Endothelial cell of umbilical vein (primary cell): ENCODE results near the gene CACNB4. TPM values are rescaled to one million over a fixed set of nuclear protein-coding genes. Genes with fewer than 3 reads are reported as not detected.

Experiments
- BruUV-seq: library from RNA; stranded (reverse); fragments of 400-500 nt; replicated peaks from 2 replicates; lab custom pipeline; 2021; lab: Mats Ljungman, UMichigan
- CTCF ChIA-PET: fragments of 300-600, 350-600 bp; sonication (Branson Sonifier 250); formaldehyde crosslinking; loops from one replicate; lab custom pipeline; 2021; ENCODE audit warnings: antibody characterized with exemption, inconsistent platforms; lab: Charles Lee
- POLR2A ChIA-PET: fragments of 300-600, 350-600 bp; sonication (Branson Sonifier 250); formaldehyde crosslinking; loops from one replicate; lab custom pipeline; 2021; ENCODE audit warnings: antibody characterized with exemption, inconsistent platforms; lab: Charles Lee
- DNase-seq: peaks from one replicate; pipeline ENCODE4 v3.0.0-alpha.2; 2011; ENCODE audit warnings: low read depth, low spot score
- FAIRE-seq: peaks from 2 replicates; lab custom pipeline; 2011; peaks lifted over from hg19 to GRCh38; lab: Jason Lieb, UNC
- H2AFZ ChIP-seq: 2 replicates; pipeline ENCODE4 v1.6.0; 2012; ENCODE audit warnings: low read depth, low read length, control low read depth, inconsistent platforms
- H3K27ac ChIP-seq: 2 replicates; pipeline ENCODE4 v1.5.1; 2011; ENCODE audit warnings: low read depth, mild to moderate bottlenecking, control low read depth, low read length, moderate library complexity; ENCODE audit not compliant: insufficient read depth
- H3K27me3 ChIP-seq, 2 experiments: 2 replicates each; pipeline versions ENCODE4 v1.6.0 to v1.6.1; 2011; ENCODE audit warnings: low read length in 2 of 2, mixed read lengths in 1 of 2; ENCODE audit not compliant: control insufficient read depth in 2 of 2, insufficient read depth in 2 of 2
- H3K36me3 ChIP-seq, 2 experiments: 2 replicates in 1 of 2; 3 replicates in 1 of 2; pipeline ENCODE4 v1.5.1; 2011; ENCODE audit warnings: low read length in 2 of 2, mild to moderate bottlenecking in 1 of 2, moderate library complexity in 1 of 2; ENCODE audit not compliant: control insufficient read depth in 2 of 2, insufficient read depth in 2 of 2; ENCODE audit errors: extremely low read depth in 1 of 2
- H3K4me1 ChIP-seq: 3 replicates; pipeline ENCODE4 v1.5.1; 2011; ENCODE audit warnings: mild to moderate bottlenecking, low read length; ENCODE audit not compliant: control insufficient read depth, insufficient read depth; ENCODE audit errors: extremely low read depth
- H3K4me2 ChIP-seq: 2 replicates; pipeline ENCODE4 v1.6.1; 2011; ENCODE audit warnings: low read length, control low read depth, mixed read lengths; ENCODE audit not compliant: insufficient read depth
- H3K4me3 ChIP-seq, 3 experiments: fragments of 200-600 bp in 1 of 3; sonication (generic), shearing (Covaris generic) in 1 of 3; replicated peaks in 1 of 3; 2 replicates each; pipeline ENCODE4 v1.5.1; 2011 to 2016; ENCODE audit warnings: control low read depth in 3 of 3, low read length in 3 of 3, mild to moderate bottlenecking in 2 of 3, inconsistent platforms in 1 of 3, low read depth in 1 of 3, moderate library complexity in 1 of 3; ENCODE audit not compliant: insufficient read depth in 1 of 3
- H3K79me2 ChIP-seq: 2 replicates; pipeline ENCODE4 v1.6.0; 2012; ENCODE audit warnings: low read length, inconsistent platforms; ENCODE audit not compliant: control insufficient read depth, insufficient read depth
- H3K9ac ChIP-seq: replicated peaks from 2 replicates; pipeline ENCODE3; 2011; ENCODE audit warnings: low read length, control low read depth; ENCODE audit not compliant: insufficient read depth; ENCODE audit errors: extremely low read depth
- H3K9me1 ChIP-seq: replicated peaks from 3 replicates; pipeline ENCODE4 v1.6.0; 2011; ENCODE audit warnings: mild to moderate bottlenecking, low read length; ENCODE audit not compliant: control insufficient read depth, insufficient read depth; ENCODE audit errors: extremely low read depth
- H3K9me3 ChIP-seq: replicated peaks from 2 replicates; pipeline ENCODE4 v1.5.1; 2012; ENCODE audit warnings: low read length, inconsistent platforms; ENCODE audit not compliant: control insufficient read depth, insufficient read depth
- H4K20me1 ChIP-seq: replicated peaks from 2 replicates; pipeline ENCODE3; 2011; ENCODE audit warnings: mild to moderate bottlenecking, low read length; ENCODE audit not compliant: control insufficient read depth, insufficient read depth; ENCODE audit errors: extremely low read depth
- EZH2 ChIP-seq: IDR thresholded peaks from 2 replicates; pipeline ENCODE4 v1.6.1; 2012; ENCODE audit warnings: borderline replicate concordance, low read depth, mild to moderate bottlenecking, moderate library complexity, low read length, inconsistent platforms; ENCODE audit not compliant: severe bottlenecking
- FOS ChIP-seq: IDR thresholded peaks from 2 replicates; pipeline ENCODE4 v1.6.1; 2011; ENCODE audit warnings: mild to moderate bottlenecking, low read length, moderate library complexity, borderline replicate concordance; ENCODE audit not compliant: insufficient read depth
- GATA2 ChIP-seq: IDR thresholded peaks from 2 replicates; pipeline ENCODE4 v1.7.0; 2011; ENCODE audit warnings: low read depth, mild to moderate bottlenecking, moderate library complexity, mixed read lengths, low read length; ENCODE audit not compliant: insufficient read length, insufficient read depth
- JUN ChIP-seq: IDR thresholded peaks from 2 replicates; pipeline ENCODE4 v1.6.1; 2011; ENCODE audit warnings: borderline replicate concordance, low read depth; ENCODE audit not compliant: insufficient read length, insufficient read depth
- MYC ChIP-seq: IDR thresholded peaks from one replicate; pipeline ENCODE4 v1.6.1; 2011; ENCODE audit warnings: mild to moderate bottlenecking, low read depth, low read length
- POLR2A ChIP-seq: IDR thresholded peaks from 2 replicates; pipeline ENCODE4 v1.6.1; 2012; ENCODE audit warnings: low read depth, mild to moderate bottlenecking, control low read depth, low read length
- POLR2AphosphoS5 ChIP-seq: IDR thresholded peaks from 2 replicates; pipeline ENCODE4 v1.6.1; 2012; ENCODE audit warnings: low read depth, mild to moderate bottlenecking, control low read depth, low read length, moderate library complexity; ENCODE audit not compliant: insufficient read depth
- dilution Hi-C: fragments of 300-500 bp; cut with MboI; formaldehyde crosslinking; loops from one replicate; pipeline ENCODE4 v1.15.0; 2019; ENCODE audit warnings: low sequenced_read_pairs; ENCODE audit not compliant: extremely low pct_ligation_motif_present
- intact Hi-C: fragments of 100-400 bp; cut with micrococcal nuclease; formaldehyde crosslinking; loops from one replicate; pipeline ENCODE4 v1.10.0; 2022
- polyA plus RNA-seq, 4 experiments: library from polyadenylated mRNA; depleted of rRNA in 3 of 4; stranded (reverse) in 3 of 4; unstranded in 1 of 4; fragments of >200 nt; gene quantifications; 2 replicates each; pipeline versions ENCODE4 v1.2.1 to v1.2.3, GENCODE V29; 2011 to 2012; ENCODE audit warnings: missing spikeins in 1 of 4
- total RNA-seq: library from RNA; stranded (reverse); gene quantifications from 2 replicates; pipeline ENCODE4 v1.2.3, GENCODE V29; 2021
- TF ChIP-seq, protein P1 (sequence below), 2 donors: IDR thresholded peaks; 1 replicate in 1 of 2; 2 replicates in 1 of 2; pipeline ENCODE4 v1.5.1; 2011; ENCODE audit warnings: low read length in 2 of 2, mild to moderate bottlenecking in 2 of 2, moderate library complexity in 2 of 2, control low read depth in 1 of 2, inconsistent platforms in 1 of 2, low read depth in 1 of 2; ENCODE audit not compliant: insufficient read depth in 1 of 2; ENCODE audit errors: extremely low read depth in 1 of 2
- TF ChIP-seq, protein P2 (sequence below): IDR thresholded peaks from 2 replicates; pipeline ENCODE4 v1.6.1; 2011; ENCODE audit not compliant: insufficient read depth, insufficient read length

The CACNB4 gene
- total and polyA plus RNA-seq, 2 donors (not counting 3 experiments of a cell fraction or from before 2014, with no cell fraction given), result 0.23 to 0.58 TPM

GRCh38 chr2:151808258-151809072 lies 290.4 kb downstream of the CACNB4 start:
- no peaks in the 10 kb centered on the region for H4K20me1 ChIP-seq
- no peaks in the 10 kb centered on the region for H3K27me3 ChIP-seq
- H3K4me3 ChIP-seq, result no peak overlapping the region
- intact Hi-C loops (loop anchor here (5.0 kb wide), 1 partner anchor 171 kb away; no protein-coding TSS in a partner anchor), dilution Hi-C loops (no loop called here)
- no peak overlapping the region for H2AFZ ChIP-seq
- H3K9me1 ChIP-seq, result no peaks in the 10 kb centered on the region
- DNase-seq (peak; percentile 26), FAIRE-seq (peak; percentile 60)
- no peak overlapping the region for H3K27ac ChIP-seq
- no peak overlapping the region for H3K4me2 ChIP-seq
- ChIA-PET CTCF (interaction anchor here (0.7 to 3.8 kb wide), 15 partner anchors 9 to 354 kb away, joined by 3 to 27 read pairs (median 3); partner anchors contain the start of gene ARL5A), POLR2A (no interaction called here)
- H3K79me2 ChIP-seq, result no peaks in the 10 kb centered on the region
- H3K36me3 ChIP-seq, result peaks cover 9 to 20% of the 10 kb centered on the region in 2 experiments
- BruUV-seq, result no TSS peak
- peaks cover 5% of the 10 kb centered on the region for H3K4me1 ChIP-seq
- no peak overlapping the region for H3K9ac ChIP-seq
- TF ChIP-seq, protein P1, sequence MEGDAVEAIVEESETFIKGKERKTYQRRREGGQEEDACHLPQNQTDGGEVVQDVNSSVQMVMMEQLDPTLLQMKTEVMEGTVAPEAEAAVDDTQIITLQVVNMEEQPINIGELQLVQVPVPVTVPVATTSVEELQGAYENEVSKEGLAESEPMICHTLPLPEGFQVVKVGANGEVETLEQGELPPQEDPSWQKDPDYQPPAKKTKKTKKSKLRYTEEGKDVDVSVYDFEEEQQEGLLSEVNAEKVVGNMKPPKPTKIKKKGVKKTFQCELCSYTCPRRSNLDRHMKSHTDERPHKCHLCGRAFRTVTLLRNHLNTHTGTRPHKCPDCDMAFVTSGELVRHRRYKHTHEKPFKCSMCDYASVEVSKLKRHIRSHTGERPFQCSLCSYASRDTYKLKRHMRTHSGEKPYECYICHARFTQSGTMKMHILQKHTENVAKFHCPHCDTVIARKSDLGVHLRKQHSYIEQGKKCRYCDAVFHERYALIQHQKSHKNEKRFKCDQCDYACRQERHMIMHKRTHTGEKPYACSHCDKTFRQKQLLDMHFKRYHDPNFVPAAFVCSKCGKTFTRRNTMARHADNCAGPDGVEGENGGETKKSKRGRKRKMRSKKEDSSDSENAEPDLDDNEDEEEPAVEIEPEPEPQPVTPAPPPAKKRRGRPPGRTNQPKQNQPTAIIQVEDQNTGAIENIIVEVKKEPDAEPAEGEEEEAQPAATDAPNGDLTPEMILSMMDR (IDR thresholded peaks at IDR 0.05; ENCODE audit: extremely low read depth in 1 of 2, insufficient read depth in 1 of 2, low read depth in 1 of 2, low read length in 2 of 2), result peak in 1 of 2 donors; percentile 28
- TF ChIP-seq GATA2, result no peak
- no peaks in the 10 kb centered on the region for H3K9me3 ChIP-seq

- Histone ChIP-seq H3K9me3 (no peaks in the 10 kb centered on the region), H3K4me3 (no peak overlapping the region), H2AFZ (no peak overlapping the region), H3K79me2 (no peaks in the 10 kb centered on the region), H3K4me1 (peaks cover 5% of the 10 kb centered on the region), H3K9me1 (no peaks in the 10 kb centered on the region), H3K4me2 (no peak overlapping the region), H3K27ac (no peak overlapping the region), H3K36me3 (peaks cover 7 to 19% of the 10 kb centered on the region in 2 experiments), H3K9ac (no peak overlapping the region), H3K27me3 (no peaks in the 10 kb centered on the region), H4K20me1 (no peaks in the 10 kb centered on the region)
- dilution Hi-C loops (no loop called here), intact Hi-C loops (loop anchor here (5.0 kb wide), 1 partner anchor 169 kb away; no protein-coding TSS in a partner anchor)
- CTCF ChIA-PET, result interaction anchor here (2.0 to 3.8 kb wide), 2 partner anchors 14 to 19 kb away, joined by 4 to 27 read pairs; no protein-coding TSS in a partner anchor
- no peak for TF ChIP-seq POLR2A
- TF ChIP-seq EZH2, result no peak
- TF ChIP-seq MYC, result no peak
- TF ChIP-seq JUN, result no peak
- no peak for TF ChIP-seq FOS
- TF ChIP-seq POLR2AphosphoS5, result no peak
- TF ChIP-seq, protein P1 (IDR thresholded peaks at IDR 0.05; ENCODE audit: extremely low read depth in 1 of 2, insufficient read depth in 1 of 2, low read depth in 1 of 2, low read length in 2 of 2), result no peak
- TF ChIP-seq, protein P2, sequence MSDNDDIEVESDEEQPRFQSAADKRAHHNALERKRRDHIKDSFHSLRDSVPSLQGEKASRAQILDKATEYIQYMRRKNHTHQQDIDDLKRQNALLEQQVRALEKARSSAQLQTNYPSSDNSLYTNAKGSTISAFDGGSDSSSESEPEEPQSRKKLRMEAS, result no peak
- no peak for TF ChIP-seq GATA2
- no TSS peak for BruUV-seq
- DNase-seq, result no peak
- POLR2A ChIA-PET, result interaction anchor here (0.6 kb wide), 1 partner anchor 329 kb away, joined by 6 read pairs; no protein-coding TSS in a partner anchor
- FAIRE-seq, result no peak
Measured at GRCh38 chr2:151805961-151806360, 292.9 kb downstream of the CACNB4 start.
